HG03460 (cell line): Measurements from ENCODE around the gene CRYBA1.
"Not testable (repeated sequence)": the region's sequence is repeated elsewhere in the genome, so short reads cannot be mapped to it uniquely, and the experiment has no call there.

Experiments
- ATAC-seq: cut with Tn5 transposase; IDR thresholded peaks from one replicate; pipeline ENCODE4 v1.9.1; 2021; ENCODE audit not compliant: unreplicated experiment

The CRYBA1 gene

GRCh38 chr17:29237476-29238132, 9.1 kb upstream of the CRYBA1 start:
- no peak for ATAC-seq

GRCh38 chr17:29238133-29238850, 8.4 kb upstream of the CRYBA1 start:
- ATAC-seq, result no peak

- no peak for ATAC-seq
These were observed 6.2 kb upstream of the CRYBA1 start for GRCh38 chr17:29240477-29240876.

GRCh38 chr17:29240968-29241963, 5.4 kb upstream of the CRYBA1 start:
- no peak for ATAC-seq

GRCh38 chr17:29242051-29242450, 4.6 kb upstream of the CRYBA1 start:
- ATAC-seq, result no peak

- ATAC-seq, result no peak
These were observed 3.9 kb upstream of the CRYBA1 start for GRCh38 chr17:29242790-29243189.

GRCh38 chr17:29243792-29244191, 2.9 kb upstream of the CRYBA1 start:
- ATAC-seq, result no peak

GRCh38 chr17:29245401-29245800, 1.3 kb upstream of the CRYBA1 start:
- ATAC-seq, result no peak

- ATAC-seq, result no peak
These were observed 560 bp downstream of the CRYBA1 start for GRCh38 chr17:29247219-29247618.

- no peak for ATAC-seq
These were observed 2.2 kb downstream of the CRYBA1 start for GRCh38 chr17:29248845-29249244.

GRCh38 chr17:29250666-29251065, 4.0 kb downstream of the CRYBA1 start:
- ATAC-seq, result no peak

- no peak for ATAC-seq
These were observed 4.5 kb downstream of the CRYBA1 start for GRCh38 chr17:29251184-29251583.

- no peak for ATAC-seq
These were observed 5.6 kb downstream of the CRYBA1 start for GRCh38 chr17:29252101-29252791.

- ATAC-seq, result no peak
These were observed 6.4 kb downstream of the CRYBA1 start for GRCh38 chr17:29253037-29253436.

- no peak for ATAC-seq
These were observed 9.4 kb downstream of the CRYBA1 start for GRCh38 chr17:29255926-29256522.

- no peak for ATAC-seq
These were observed 10.2 kb downstream of the CRYBA1 start for GRCh38 chr17:29256735-29257466.

GRCh38 chr17:29257756-29258155, 11.1 kb downstream of the CRYBA1 start:
- no peak for ATAC-seq

GRCh38 chr17:29263916-29264315, 17.3 kb downstream of the CRYBA1 start:
- ATAC-seq, result no peak

- ATAC-seq, result not testable (repeated sequence)
These were observed 25.3 kb downstream of the CRYBA1 start for GRCh38 chr17:29271980-29272379.

GRCh38 chr17:29273924-29274323, 27.3 kb downstream of the CRYBA1 start:
- no peak for ATAC-seq
